Measurements from ENCODE around the gene DPF3.

- TF ChIP-seq GATA3 (IDR thresholded peaks at IDR 0.05; ENCODE audit: low read depth, low read length) (no peak), GATA2 (IDR thresholded peaks at IDR 0.05; ENCODE audit: low read depth, low read length) (no peak)
These were observed 17.7 kb downstream of the DPF3 start for GRCh38 chr14:72876005-72876709.
